ENCODE results near the gene WSCD1. TPM values are rescaled to one million over a fixed set of nuclear protein-coding genes. Genes with fewer than 3 reads are reported as not detected.

The WSCD1 gene
- total RNA-seq, 4 donors from 2014 or later, result 1.7 to 6.8 (median 3.5) TPM

- TF ChIP-seq CTCF (IDR thresholded peaks at IDR 0.05), result no peak
- no peak for TF ChIP-seq POLR2A (IDR thresholded peaks at IDR 0.05; ENCODE audit: low read depth)
- no peak for TF ChIP-seq POLR2AphosphoS5 (IDR thresholded peaks at IDR 0.05)
- no peak for TF ChIP-seq EP300 (IDR thresholded peaks at IDR 0.05)
- H3K4me1 ChIP-seq, result peaks cover 0 to 5% (median 4%) of the 10 kb centered on the region in 4 donors
- WGBS, result 46% methylated on average over 13 of the region's 13 CpGs
- peaks cover 0 to 4% (median 0%) of the 10 kb centered on the region in 4 donors for H3K27me3 ChIP-seq
- H3K27ac ChIP-seq (replicated peaks in 1 of 4), result no peak overlapping the region
- H3K9me3 ChIP-seq, result no peaks in the 10 kb centered on the region
- H3K36me3 ChIP-seq, result no peaks in the 10 kb centered on the region
- no peak overlapping the region for H3K4me3 ChIP-seq
- no peak for DNase-seq (ENCODE audit: extremely low spot score)
- intact Hi-C loops (cut with DNase I), result no loop called here
Measured at GRCh38 chr17:6040504-6040903, 29.7 kb upstream of the WSCD1 start.

GRCh38 chr17:6041246-6041645, 28.9 kb upstream of the WSCD1 start:
- H3K36me3 ChIP-seq, result no peaks in the 10 kb centered on the region
- no peak overlapping the region for H3K27ac ChIP-seq (replicated peaks in 1 of 4)
- no peak overlapping the region for H3K4me3 ChIP-seq
- H3K27me3 ChIP-seq, result peaks cover 0 to 4% (median 0%) of the 10 kb centered on the region in 4 donors
- 86% methylated on average over 4 of the region's 13 CpGs for WGBS
- DNase-seq (ENCODE audit: extremely low spot score), result no peak
- intact Hi-C loops (cut with DNase I), result no loop called here
- H3K4me1 ChIP-seq, result peaks cover 0 to 5% (median 4%) of the 10 kb centered on the region in 4 donors
- TF ChIP-seq EP300 (IDR thresholded peaks at IDR 0.05), result no peak
- TF ChIP-seq CTCF (IDR thresholded peaks at IDR 0.05), result no peak
- TF ChIP-seq POLR2AphosphoS5 (IDR thresholded peaks at IDR 0.05), result no peak
- TF ChIP-seq POLR2A (IDR thresholded peaks at IDR 0.05; ENCODE audit: low read depth), result no peak
- no peaks in the 10 kb centered on the region for H3K9me3 ChIP-seq

DNA sequence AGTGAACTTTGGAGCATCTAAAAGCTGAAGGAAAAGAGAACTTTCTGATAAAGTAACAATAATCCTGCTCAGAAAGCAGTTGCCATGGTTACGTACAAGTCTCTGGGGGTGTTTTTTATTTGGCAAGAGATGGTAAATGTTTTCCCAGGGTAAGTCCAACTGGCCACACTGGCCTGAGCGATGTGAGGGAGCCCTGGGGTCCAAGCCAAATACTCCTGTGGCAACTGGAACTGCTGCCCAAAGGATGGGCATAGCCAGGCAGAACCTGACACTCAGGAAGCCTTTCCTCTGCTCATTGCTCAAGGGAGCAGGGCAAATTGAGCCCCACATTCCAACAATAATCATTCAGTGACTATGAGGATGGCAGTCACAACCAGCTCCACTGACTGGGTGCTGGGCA, 26.8 kb upstream of the WSCD1 start:
- Histone ChIP-seq H3K4me1 (peaks cover 0 to 5% (median 4%) of the 10 kb centered on the region in 4 donors), H3K4me3 (no peak overlapping the region), H3K9me3 (no peaks in the 10 kb centered on the region), H3K27me3 (peaks cover 0 to 4% (median 0%) of the 10 kb centered on the region in 4 donors), H3K36me3 (no peaks in the 10 kb centered on the region), H3K27ac (replicated peaks in 1 of 4) (no peak overlapping the region)
- 90% methylated on average over 1 of the region's 2 CpGs for WGBS
- no peak for DNase-seq (ENCODE audit: extremely low spot score)
- TF ChIP-seq CTCF (IDR thresholded peaks at IDR 0.05) (no peak), POLR2A (IDR thresholded peaks at IDR 0.05; ENCODE audit: low read depth) (no peak), POLR2AphosphoS5 (IDR thresholded peaks at IDR 0.05) (no peak), EP300 (IDR thresholded peaks at IDR 0.05) (no peak)
- intact Hi-C loops (cut with DNase I), result no loop called here

DNA sequence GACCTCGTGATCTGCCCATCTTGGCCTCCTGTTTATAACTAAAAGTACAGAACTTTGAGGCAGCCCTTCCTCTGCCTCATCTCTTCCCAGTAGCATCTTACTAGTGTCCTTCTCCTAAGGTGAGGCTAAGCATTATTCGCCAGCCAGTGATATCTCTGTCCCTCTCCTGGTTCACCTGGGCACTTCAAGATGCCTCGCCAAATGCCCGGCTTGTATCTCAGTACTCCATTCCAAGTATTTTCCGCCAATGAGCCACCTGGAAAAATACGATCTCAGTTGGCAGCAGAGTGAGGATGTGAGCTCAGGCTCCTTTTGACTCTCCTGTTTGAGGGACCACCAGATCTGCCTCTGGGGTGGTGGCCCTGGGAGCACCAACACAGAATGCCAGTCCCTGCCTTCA, 25.9 kb upstream of the WSCD1 start:
- WGBS, result 83% methylated on average over 6 of the region's 6 CpGs
- Histone ChIP-seq H3K36me3 (no peaks in the 10 kb centered on the region), H3K4me3 (no peak overlapping the region), H3K9me3 (no peaks in the 10 kb centered on the region), H3K27me3 (peaks cover 0 to 4% (median 0%) of the 10 kb centered on the region in 4 donors), H3K4me1 (peaks cover 0 to 5% (median 4%) of the 10 kb centered on the region in 4 donors), H3K27ac (replicated peaks in 1 of 4) (no peak overlapping the region)
- no peak for DNase-seq (ENCODE audit: extremely low spot score)
- TF ChIP-seq EP300 (IDR thresholded peaks at IDR 0.05) (no peak), CTCF (IDR thresholded peaks at IDR 0.05) (no peak), POLR2AphosphoS5 (IDR thresholded peaks at IDR 0.05) (no peak), POLR2A (IDR thresholded peaks at IDR 0.05; ENCODE audit: low read depth) (no peak)
- intact Hi-C loops (cut with DNase I), result no loop called here
